Endothelial cell of umbilical vein (primary cell): ENCODE results near the gene HTT-AS. TPM values are rescaled to one million over a fixed set of nuclear protein-coding genes. Genes with fewer than 3 reads are reported as not detected.

Experiments used
- BruUV-seq: library from RNA; stranded (reverse); fragments of 400-500 nt; replicated peaks from 2 replicates; lab custom pipeline; 2021; lab: Mats Ljungman, UMichigan
- CTCF ChIA-PET: fragments of 300-600, 350-600 bp; sonication (Branson Sonifier 250); formaldehyde crosslinking; loops from one replicate; lab custom pipeline; 2021; ENCODE audit warnings: antibody characterized with exemption, inconsistent platforms; lab: Charles Lee
- POLR2A ChIA-PET: fragments of 300-600, 350-600 bp; sonication (Branson Sonifier 250); formaldehyde crosslinking; loops from one replicate; lab custom pipeline; 2021; ENCODE audit warnings: antibody characterized with exemption, inconsistent platforms; lab: Charles Lee
- DNase-seq: peaks from one replicate; pipeline ENCODE4 v3.0.0-alpha.2; 2011; ENCODE audit warnings: low read depth, low spot score
- FAIRE-seq: peaks from 2 replicates; lab custom pipeline; 2011; peaks lifted over from hg19 to GRCh38; lab: Jason Lieb, UNC
- H2AFZ ChIP-seq: 2 replicates; pipeline ENCODE4 v1.6.0; 2012; ENCODE audit warnings: low read depth, low read length, control low read depth, inconsistent platforms
- H3K27ac ChIP-seq: 2 replicates; pipeline ENCODE4 v1.5.1; 2011; ENCODE audit warnings: low read depth, mild to moderate bottlenecking, control low read depth, low read length, moderate library complexity; ENCODE audit not compliant: insufficient read depth
- H3K27me3 ChIP-seq, 2 experiments: 2 replicates each; pipeline versions ENCODE4 v1.6.0 to v1.6.1; 2011; ENCODE audit warnings: low read length in 2 of 2, mixed read lengths in 1 of 2; ENCODE audit not compliant: control insufficient read depth in 2 of 2, insufficient read depth in 2 of 2
- H3K36me3 ChIP-seq, 2 experiments: 2 replicates in 1 of 2; 3 replicates in 1 of 2; pipeline ENCODE4 v1.5.1; 2011; ENCODE audit warnings: low read length in 2 of 2, mild to moderate bottlenecking in 1 of 2, moderate library complexity in 1 of 2; ENCODE audit not compliant: control insufficient read depth in 2 of 2, insufficient read depth in 2 of 2; ENCODE audit errors: extremely low read depth in 1 of 2
- H3K4me1 ChIP-seq: 3 replicates; pipeline ENCODE4 v1.5.1; 2011; ENCODE audit warnings: mild to moderate bottlenecking, low read length; ENCODE audit not compliant: control insufficient read depth, insufficient read depth; ENCODE audit errors: extremely low read depth
- H3K4me2 ChIP-seq: 2 replicates; pipeline ENCODE4 v1.6.1; 2011; ENCODE audit warnings: low read length, control low read depth, mixed read lengths; ENCODE audit not compliant: insufficient read depth
- H3K4me3 ChIP-seq, 3 experiments: fragments of 200-600 bp in 1 of 3; sonication (generic), shearing (Covaris generic) in 1 of 3; replicated peaks in 1 of 3; 2 replicates each; pipeline ENCODE4 v1.5.1; 2011 to 2016; ENCODE audit warnings: control low read depth in 3 of 3, low read length in 3 of 3, mild to moderate bottlenecking in 2 of 3, inconsistent platforms in 1 of 3, low read depth in 1 of 3, moderate library complexity in 1 of 3; ENCODE audit not compliant: insufficient read depth in 1 of 3
- H3K79me2 ChIP-seq: 2 replicates; pipeline ENCODE4 v1.6.0; 2012; ENCODE audit warnings: low read length, inconsistent platforms; ENCODE audit not compliant: control insufficient read depth, insufficient read depth
- H3K9ac ChIP-seq: replicated peaks from 2 replicates; pipeline ENCODE3; 2011; ENCODE audit warnings: low read length, control low read depth; ENCODE audit not compliant: insufficient read depth; ENCODE audit errors: extremely low read depth
- H3K9me1 ChIP-seq: replicated peaks from 3 replicates; pipeline ENCODE4 v1.6.0; 2011; ENCODE audit warnings: mild to moderate bottlenecking, low read length; ENCODE audit not compliant: control insufficient read depth, insufficient read depth; ENCODE audit errors: extremely low read depth
- H3K9me3 ChIP-seq: replicated peaks from 2 replicates; pipeline ENCODE4 v1.5.1; 2012; ENCODE audit warnings: low read length, inconsistent platforms; ENCODE audit not compliant: control insufficient read depth, insufficient read depth
- H4K20me1 ChIP-seq: replicated peaks from 2 replicates; pipeline ENCODE3; 2011; ENCODE audit warnings: mild to moderate bottlenecking, low read length; ENCODE audit not compliant: control insufficient read depth, insufficient read depth; ENCODE audit errors: extremely low read depth
- CTCF ChIP-seq, 2 donors: IDR thresholded peaks; 1 replicate in 1 of 2; 2 replicates in 1 of 2; pipeline ENCODE4 v1.5.1; 2011; ENCODE audit warnings: low read length in 2 of 2, mild to moderate bottlenecking in 2 of 2, moderate library complexity in 2 of 2, control low read depth in 1 of 2, inconsistent platforms in 1 of 2, low read depth in 1 of 2; ENCODE audit not compliant: insufficient read depth in 1 of 2; ENCODE audit errors: extremely low read depth in 1 of 2
- EZH2 ChIP-seq: IDR thresholded peaks from 2 replicates; pipeline ENCODE4 v1.6.1; 2012; ENCODE audit warnings: borderline replicate concordance, low read depth, mild to moderate bottlenecking, moderate library complexity, low read length, inconsistent platforms; ENCODE audit not compliant: severe bottlenecking
- FOS ChIP-seq: IDR thresholded peaks from 2 replicates; pipeline ENCODE4 v1.6.1; 2011; ENCODE audit warnings: mild to moderate bottlenecking, low read length, moderate library complexity, borderline replicate concordance; ENCODE audit not compliant: insufficient read depth
- GATA2 ChIP-seq: IDR thresholded peaks from 2 replicates; pipeline ENCODE4 v1.7.0; 2011; ENCODE audit warnings: low read depth, mild to moderate bottlenecking, moderate library complexity, mixed read lengths, low read length; ENCODE audit not compliant: insufficient read length, insufficient read depth
- JUN ChIP-seq: IDR thresholded peaks from 2 replicates; pipeline ENCODE4 v1.6.1; 2011; ENCODE audit warnings: borderline replicate concordance, low read depth; ENCODE audit not compliant: insufficient read length, insufficient read depth
- MAX ChIP-seq: IDR thresholded peaks from 2 replicates; pipeline ENCODE4 v1.6.1; 2011; ENCODE audit not compliant: insufficient read depth, insufficient read length
- MYC ChIP-seq: IDR thresholded peaks from one replicate; pipeline ENCODE4 v1.6.1; 2011; ENCODE audit warnings: mild to moderate bottlenecking, low read depth, low read length
- POLR2A ChIP-seq: IDR thresholded peaks from 2 replicates; pipeline ENCODE4 v1.6.1; 2012; ENCODE audit warnings: low read depth, mild to moderate bottlenecking, control low read depth, low read length
- POLR2AphosphoS5 ChIP-seq: IDR thresholded peaks from 2 replicates; pipeline ENCODE4 v1.6.1; 2012; ENCODE audit warnings: low read depth, mild to moderate bottlenecking, control low read depth, low read length, moderate library complexity; ENCODE audit not compliant: insufficient read depth
- dilution Hi-C: fragments of 300-500 bp; cut with MboI; formaldehyde crosslinking; loops from one replicate; pipeline ENCODE4 v1.15.0; 2019; ENCODE audit warnings: low sequenced_read_pairs; ENCODE audit not compliant: extremely low pct_ligation_motif_present
- intact Hi-C: fragments of 100-400 bp; cut with micrococcal nuclease; formaldehyde crosslinking; loops from one replicate; pipeline ENCODE4 v1.10.0; 2022
- polyA plus RNA-seq, 4 experiments: library from polyadenylated mRNA; depleted of rRNA in 3 of 4; stranded (reverse) in 3 of 4; unstranded in 1 of 4; fragments of >200 nt; gene quantifications; 2 replicates each; pipeline versions ENCODE4 v1.2.1 to v1.2.3, GENCODE V29; 2011 to 2012; ENCODE audit warnings: missing spikeins in 1 of 4
- total RNA-seq: library from RNA; stranded (reverse); gene quantifications from 2 replicates; pipeline ENCODE4 v1.2.3, GENCODE V29; 2021

HTT-AS gene
- total and polyA plus RNA-seq, 2 donors (not counting 3 experiments of a cell fraction or from before 2014, with no cell fraction given), result not detected

- Histone ChIP-seq H3K4me1 (peaks cover 7% of the 10 kb centered on the region), H3K9me1 (no peaks in the 10 kb centered on the region), H3K36me3 (no peaks in the 10 kb centered on the region), H3K9me3 (no peaks in the 10 kb centered on the region), H3K27ac (no peak overlapping the region), H3K79me2 (no peaks in the 10 kb centered on the region), H3K27me3 (no peaks in the 10 kb centered on the region), H4K20me1 (no peaks in the 10 kb centered on the region), H3K4me2 (no peak overlapping the region), H3K9ac (no peak overlapping the region), H3K4me3 (no peak overlapping the region), H2AFZ (no peak overlapping the region)
- dilution Hi-C loops, result no loop called here
- TF ChIP-seq EZH2, result no peak
- no peak for TF ChIP-seq CTCF (IDR thresholded peaks at IDR 0.05; ENCODE audit: extremely low read depth in 1 of 2, insufficient read depth in 1 of 2, low read depth in 1 of 2, low read length in 2 of 2)
- TF ChIP-seq MYC, result no peak
- TF ChIP-seq MAX, result no peak
- TF ChIP-seq GATA2, result no peak
- TF ChIP-seq POLR2AphosphoS5, result no peak
- no peak for TF ChIP-seq FOS
- no peak for TF ChIP-seq JUN
- TF ChIP-seq POLR2A, result no peak
- intact Hi-C loops, result no loop called here
- ChIA-PET POLR2A (interaction anchor here (0.6 kb wide), 1 partner anchor 19 kb away, joined by 4 read pairs; no protein-coding TSS in a partner anchor), CTCF (interaction anchor here (1.8 kb wide), 1 partner anchor 65 kb away, joined by 4 read pairs; no protein-coding TSS in a partner anchor)
- no TSS peak for BruUV-seq
- no peak for FAIRE-seq
- no peak for DNase-seq
These were observed 30.9 kb downstream of the HTT-AS start for GRCh38 chr4:3043282-3044020.
